ENCODE results near the gene ARRDC1. TPM values are rescaled to one million over a fixed set of nuclear protein-coding genes. Genes with fewer than 3 reads are reported as not detected.

Gene ARRDC1
- total RNA-seq, 4 donors from 2014 or later, result 23.6 to 41.7 (median 33.7) TPM

DNA sequence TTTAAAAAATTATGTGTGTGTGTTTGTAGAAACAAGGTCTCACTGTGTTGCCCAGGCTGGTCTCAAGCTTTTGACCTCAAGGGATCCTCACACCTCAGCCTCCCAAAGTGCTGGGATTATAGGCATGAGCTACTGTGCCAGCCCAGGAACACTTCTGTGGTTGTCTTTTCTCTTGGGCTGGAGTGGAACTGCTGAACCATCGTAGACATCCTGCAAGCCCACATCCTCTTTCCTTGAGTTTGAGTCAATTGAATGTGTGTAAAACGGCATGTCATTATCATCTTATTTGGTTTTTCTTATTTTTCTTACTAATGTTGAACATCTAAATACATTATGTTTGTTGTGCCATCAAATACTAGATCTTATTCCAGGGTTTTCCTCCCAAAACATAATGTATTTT, 53.3 kb downstream of the ARRDC1 start:
- TF ChIP-seq, protein P1, sequence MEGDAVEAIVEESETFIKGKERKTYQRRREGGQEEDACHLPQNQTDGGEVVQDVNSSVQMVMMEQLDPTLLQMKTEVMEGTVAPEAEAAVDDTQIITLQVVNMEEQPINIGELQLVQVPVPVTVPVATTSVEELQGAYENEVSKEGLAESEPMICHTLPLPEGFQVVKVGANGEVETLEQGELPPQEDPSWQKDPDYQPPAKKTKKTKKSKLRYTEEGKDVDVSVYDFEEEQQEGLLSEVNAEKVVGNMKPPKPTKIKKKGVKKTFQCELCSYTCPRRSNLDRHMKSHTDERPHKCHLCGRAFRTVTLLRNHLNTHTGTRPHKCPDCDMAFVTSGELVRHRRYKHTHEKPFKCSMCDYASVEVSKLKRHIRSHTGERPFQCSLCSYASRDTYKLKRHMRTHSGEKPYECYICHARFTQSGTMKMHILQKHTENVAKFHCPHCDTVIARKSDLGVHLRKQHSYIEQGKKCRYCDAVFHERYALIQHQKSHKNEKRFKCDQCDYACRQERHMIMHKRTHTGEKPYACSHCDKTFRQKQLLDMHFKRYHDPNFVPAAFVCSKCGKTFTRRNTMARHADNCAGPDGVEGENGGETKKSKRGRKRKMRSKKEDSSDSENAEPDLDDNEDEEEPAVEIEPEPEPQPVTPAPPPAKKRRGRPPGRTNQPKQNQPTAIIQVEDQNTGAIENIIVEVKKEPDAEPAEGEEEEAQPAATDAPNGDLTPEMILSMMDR (IDR thresholded peaks at IDR 0.05; ENCODE audit: low read depth), result no peak

DNA sequence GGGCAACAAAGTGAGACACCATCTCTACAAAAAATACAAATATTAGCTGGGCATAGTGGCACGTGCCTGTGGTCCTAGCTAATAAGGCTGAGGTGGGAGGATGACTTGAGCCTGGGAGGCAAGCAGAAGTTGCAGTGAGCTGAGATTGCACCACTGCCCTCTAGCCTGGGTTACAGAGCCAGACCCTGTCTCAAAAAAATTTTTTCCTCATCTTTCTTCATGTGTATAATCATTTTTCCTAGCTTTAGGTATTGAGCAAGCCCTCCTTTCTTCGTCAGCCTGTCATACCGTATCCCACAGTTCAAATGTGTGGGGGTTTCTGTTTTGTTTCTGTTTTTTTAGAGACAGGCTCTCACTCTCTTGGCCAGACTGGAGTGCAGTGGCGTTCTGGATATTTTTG, 54.7 kb downstream of the ARRDC1 start:
- TF ChIP-seq, protein P1 (IDR thresholded peaks at IDR 0.05; ENCODE audit: low read depth), result no peak

DNA sequence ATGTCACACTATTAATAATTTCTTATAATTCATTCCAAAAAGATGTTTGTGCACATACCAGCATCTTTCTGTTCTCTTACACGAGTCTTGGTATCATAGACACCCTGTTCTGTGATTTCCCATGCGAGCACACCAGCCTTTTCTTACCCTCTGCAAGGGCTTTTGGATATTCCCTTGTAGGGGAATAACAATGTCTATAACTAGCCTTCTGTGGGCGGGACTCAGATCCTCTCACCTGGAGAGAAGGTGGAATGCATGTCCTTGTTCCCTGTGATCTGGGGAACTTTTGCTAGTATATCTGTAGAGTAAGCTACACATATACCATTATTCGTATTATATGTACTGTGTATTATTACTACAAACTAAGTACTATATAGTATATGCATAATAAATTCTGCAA, 58.1 kb downstream of the ARRDC1 start:
- TF ChIP-seq, protein P1 (IDR thresholded peaks at IDR 0.05; ENCODE audit: low read depth), result no peak

DNA sequence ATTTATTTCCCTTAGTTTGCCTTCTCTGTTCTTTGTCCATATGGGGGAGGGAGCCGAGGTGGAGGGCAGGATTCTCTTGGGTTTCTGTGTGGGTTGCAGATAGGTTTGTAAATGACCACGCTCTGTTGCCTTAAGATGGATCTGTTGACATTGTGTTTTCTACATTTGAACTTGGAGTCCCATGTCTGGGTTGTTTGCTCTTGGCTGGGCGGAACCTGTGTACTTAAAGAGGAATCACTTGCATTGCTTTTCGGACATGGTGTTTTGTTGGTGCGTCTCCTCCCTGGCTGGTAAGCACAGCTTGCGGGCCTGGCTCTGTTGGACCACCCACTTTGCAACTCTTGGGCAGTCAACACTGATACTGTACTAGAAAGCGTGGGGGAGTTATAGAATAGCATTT, 59.2 kb downstream of the ARRDC1 start:
- TF ChIP-seq, protein P1 (IDR thresholded peaks at IDR 0.05; ENCODE audit: low read depth), result no peak

Small RNAs within 50 kb of the gene (small RNA-seq; reads per million reads assigned to genes)
- not detected for gene RF00017

Other genes with a start within 250 kb of the ARRDC1 start
- 10 to 100 TPM in 2 of 4 donors, 1 to 10 TPM in 2; 7.5 to 44.6 (median 10.5) TPM for gene EXD3, start 182.5 kb upstream of the ARRDC1 start, total RNA-seq
- 1 to 10 TPM; 1.4 to 5.3 (median 2.4) TPM for gene NOXA1, start 182.3 kb upstream of the ARRDC1 start, total RNA-seq
- not detected for gene ENTPD8, start 164.3 kb upstream of the ARRDC1 start, total RNA-seq
- gene NSMF, start 146.4 kb upstream of the ARRDC1 start, total RNA-seq, result 10 to 100 TPM; 17.7 to 37.5 (median 25.2) TPM
- 10 to 100 TPM; 13.0 to 34.3 (median 29.2) TPM for gene PNPLA7, start 55.3 kb upstream of the ARRDC1 start, total RNA-seq
- gene MRPL41, start 53.8 kb upstream of the ARRDC1 start, total RNA-seq, result 100 to 1,000 TPM in 1 of 4 donors, 10 to 100 TPM in 3; 55.3 to 152 (median 64.7) TPM
- 10 to 100 TPM; 17.0 to 44.1 (median 22.6) TPM for gene DPH7, start 26.8 kb upstream of the ARRDC1 start, total RNA-seq
- 10 to 100 TPM in 3 of 4 donors, 1 to 10 TPM in 1; 6.8 to 12.2 (median 10.7) TPM for gene ZMYND19, start 15.2 kb upstream of the ARRDC1 start, total RNA-seq
- gene EHMT1, start 13.3 kb downstream of the ARRDC1 start, total RNA-seq, result 100 to 1,000 TPM in 1 of 4 donors, 10 to 100 TPM in 3; 53.2 to 168 (median 65.9) TPM